ENCODE data around the gene GTF2F2.

Gene GTF2F2

GRCh38 chr13:45222919-45223318, 102.6 kb downstream of the GTF2F2 start:
- DNase-seq (ENCODE audit: extremely low spot score), result no peak
- CTCF ChIA-PET, result interaction anchor here (1.1 kb wide), 1 partner anchor 175 kb away, joined by 3 read pairs; no protein-coding TSS in a partner anchor
- POLR2A ChIA-PET, result no interaction called here
- TF ChIP-seq CTCF (IDR thresholded peaks at IDR 0.05; ENCODE audit: control extremely low read depth, extremely low read depth, low read depth, missing control alignments), result no peak

- CTCF ChIA-PET, result interaction anchor here (0.9 to 1.5 kb wide), 2 partner anchors 8 to 177 kb away, joined by 3 to 4 read pairs; no protein-coding TSS in a partner anchor
- DNase-seq (ENCODE audit: extremely low spot score), result no peak
- TF ChIP-seq CTCF (IDR thresholded peaks at IDR 0.05; ENCODE audit: control extremely low read depth, extremely low read depth, low read depth, missing control alignments), result no peak
- POLR2A ChIA-PET, result no interaction called here
Observed at GRCh38 chr13:45224176-45224575, 103.9 kb downstream of the GTF2F2 start.

- DNase-seq (ENCODE audit: extremely low spot score), result no peak
- CTCF ChIA-PET, result interaction anchor here (1.5 to 3.6 kb wide), 2 partner anchors 17 to 179 kb away, joined by 4 to 11 read pairs; no protein-coding TSS in a partner anchor
- POLR2A ChIA-PET, result interaction anchor here (0.5 kb wide), 1 partner anchor 282 kb away, joined by 3 read pairs; no protein-coding TSS in a partner anchor
- TF ChIP-seq CTCF (IDR thresholded peaks at IDR 0.05; ENCODE audit: control extremely low read depth, extremely low read depth, low read depth, missing control alignments), result no peak
Observed at GRCh38 chr13:45225370-45225769, 105.1 kb downstream of the GTF2F2 start.

GRCh38 chr13:45226024-45226423, 105.7 kb downstream of the GTF2F2 start:
- CTCF ChIA-PET, result interaction anchor here (1.2 to 3.6 kb wide), 2 partner anchors 18 to 21 kb away, joined by 3 to 11 read pairs; no protein-coding TSS in a partner anchor
- POLR2A ChIA-PET, result interaction anchor here (0.5 kb wide), 1 partner anchor 283 kb away, joined by 3 read pairs; no protein-coding TSS in a partner anchor
- no peak for TF ChIP-seq CTCF (IDR thresholded peaks at IDR 0.05; ENCODE audit: control extremely low read depth, extremely low read depth, low read depth, missing control alignments)
- no peak for DNase-seq (ENCODE audit: extremely low spot score)

- no peak for TF ChIP-seq CTCF (IDR thresholded peaks at IDR 0.05; ENCODE audit: control extremely low read depth, extremely low read depth, low read depth, missing control alignments)
- ChIA-PET CTCF (interaction anchor here (3.6 kb wide), 1 partner anchor 20 kb away, joined by 11 read pairs; no protein-coding TSS in a partner anchor), POLR2A (interaction anchor here (0.6 kb wide), 1 partner anchor 10 kb away, joined by 4 read pairs; no protein-coding TSS in a partner anchor)
- DNase-seq (ENCODE audit: extremely low spot score), result no peak
Observed at GRCh38 chr13:45228002-45228401, 107.7 kb downstream of the GTF2F2 start.

- ChIA-PET CTCF (interaction anchor here (1.1 kb wide), 1 partner anchor 8 kb away, joined by 4 read pairs; no protein-coding TSS in a partner anchor), POLR2A (no interaction called here)
- no peak for DNase-seq (ENCODE audit: extremely low spot score)
- TF ChIP-seq CTCF (IDR thresholded peaks at IDR 0.05; ENCODE audit: control extremely low read depth, extremely low read depth, low read depth, missing control alignments), result no peak
Observed at GRCh38 chr13:45229172-45229571, 108.9 kb downstream of the GTF2F2 start.
